Stomach (tissue), 9 donors: ENCODE measurements around the gene HMGN2. TPM values are rescaled to one million over a fixed set of nuclear protein-coding genes. Genes with fewer than 3 reads are reported as not detected.
A peak's percentile ranks its signal among the peaks of the same experiment; 100 is the strongest.

Experiments
- DNase-seq, 2 donors: peaks; one replicate each; pipeline versions ENCODE4 v3.0.0 to v3.0.0-alpha.2; 2013 to 2019
- H3K27ac ChIP-seq, 5 donors: fragments of 200-600 bp in 4 of 5; sonication (generic) in 4 of 5; one replicate each; pipeline ENCODE4 v1.5.1; 2013 to 2019; ENCODE audit warnings: mild to moderate bottlenecking in 1 of 5, moderate library complexity in 1 of 5
- H3K27me3 ChIP-seq, 3 donors: fragments of 200-600 bp; sonication (generic); one replicate each; pipeline ENCODE4 v1.5.1; 2017 to 2019; ENCODE audit warnings: mixed run types in 1 of 3
- H3K36me3 ChIP-seq, 4 donors: fragments of 200-600 bp; sonication (generic); 1 replicate in 3 of 4; 2 replicates in 1 of 4; pipeline ENCODE4 v1.5.1; 2016 to 2019
- H3K4me1 ChIP-seq, 4 donors: fragments of 200-600 bp; sonication (generic); one replicate each; pipeline ENCODE4 v1.5.1; 2016 to 2019
- H3K4me3 ChIP-seq, 4 donors: fragments of 200-600 bp; sonication (generic) in 3 of 4; one replicate each; pipeline ENCODE4 v1.5.1; 2016 to 2019; ENCODE audit warnings: mild to moderate bottlenecking in 1 of 4
- H3K9me3 ChIP-seq, 4 donors: fragments of 200-600 bp; sonication (generic); one replicate each; pipeline ENCODE4 v1.5.1; 2016 to 2019
- EP300 ChIP-seq: sonication (generic); formaldehyde crosslinking; IDR thresholded peaks from one replicate; pipeline ENCODE4 v1.6.1; 2017; ENCODE audit warnings: antibody characterized with exemption
- POLR2A ChIP-seq, 4 donors: fragments of 450-650 bp; IDR thresholded peaks; one replicate each; pipeline ENCODE4 v1.6.1; 2016; ENCODE audit warnings: antibody characterized with exemption in 4 of 4, control low read depth in 2 of 4, mild to moderate bottlenecking in 1 of 4, moderate library complexity in 1 of 4
- POLR2AphosphoS5 ChIP-seq, 3 donors: sonication (generic); formaldehyde crosslinking; IDR thresholded peaks; one replicate each; pipeline ENCODE4 v1.6.1; 2016; ENCODE audit warnings: antibody characterized with exemption in 3 of 3
- WGBS, 5 donors: extraction: QIAGEN DNeasy Blood & Tissue Kit in 3 of 5; methylation state at CpG; one replicate each; pipeline versions ENCODE4 v1.1.5 to v1.1.7; 2013 to 2018; 5-methylcytosine and 5-hydroxymethylcytosine counted together
- intact Hi-C: fragments of 100-400 bp; cut with DNase I; formaldehyde crosslinking; loops from one replicate; pipeline ENCODE4 v1.15.1; 2023; ENCODE audit warnings: low total_unique reads
- polyA plus RNA-seq, 3 donors: library from polyadenylated mRNA; stranded (reverse); fragments of 200-250 nt; gene quantifications; one replicate each; pipeline ENCODE4 v1.2.3, GENCODE V29; 2013
- total RNA-seq, 5 donors: library from RNA; depleted of rRNA; stranded (reverse); fragments of >200 nt; gene quantifications; one replicate each; pipeline versions ENCODE4 v1.1.0 to v1.2.3, GENCODE V29; 2014 to 2016
- TF ChIP-seq, protein P1 (sequence below), 7 experiments: fragments of 450-650 bp in 4 of 7; fragments of 200-600 bp in 3 of 7; sonication (generic) in 3 of 7; IDR thresholded peaks; one replicate each; pipeline ENCODE4 v1.5.1; 2016 to 2019; ENCODE audit warnings: antibody characterized with exemption in 7 of 7, control low read depth in 2 of 7, mild to moderate bottlenecking in 1 of 7
- donor health status: healthy with polysubstance abuse.
- donor health status: Bipolar disorder and iron deficiency.
- donor health status: healthy.

Gene HMGN2
- total and polyA plus RNA-seq, 8 donors: 70.1 to 897 (median 445) TPM

DNA sequence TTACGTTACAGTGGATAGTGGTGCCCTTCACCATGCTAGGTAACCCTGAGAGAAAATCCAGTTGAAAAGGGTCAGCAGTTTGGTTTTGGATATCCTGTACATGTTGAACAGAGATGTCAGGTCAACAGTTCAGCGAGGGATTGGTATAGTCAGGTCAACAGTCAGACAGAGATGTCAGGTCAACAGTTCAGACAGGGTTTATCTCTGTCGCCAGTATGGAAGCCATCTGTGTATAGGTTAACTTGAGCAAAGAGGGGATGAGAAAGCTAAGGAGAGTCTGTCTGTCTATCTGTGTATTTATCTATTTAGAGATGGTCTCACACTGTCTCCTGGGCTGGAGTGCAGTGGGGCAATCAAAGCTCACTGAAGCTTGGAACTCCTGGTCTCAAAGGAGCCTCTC lies 22.4 kb upstream of the HMGN2 start:
- no peaks in the 10 kb centered on the region for H3K27me3 ChIP-seq
- no peak for TF ChIP-seq POLR2AphosphoS5 (IDR thresholded peaks at IDR 0.05)
- TF ChIP-seq POLR2A (IDR thresholded peaks at IDR 0.05): no peak
- TF ChIP-seq, protein P1, sequence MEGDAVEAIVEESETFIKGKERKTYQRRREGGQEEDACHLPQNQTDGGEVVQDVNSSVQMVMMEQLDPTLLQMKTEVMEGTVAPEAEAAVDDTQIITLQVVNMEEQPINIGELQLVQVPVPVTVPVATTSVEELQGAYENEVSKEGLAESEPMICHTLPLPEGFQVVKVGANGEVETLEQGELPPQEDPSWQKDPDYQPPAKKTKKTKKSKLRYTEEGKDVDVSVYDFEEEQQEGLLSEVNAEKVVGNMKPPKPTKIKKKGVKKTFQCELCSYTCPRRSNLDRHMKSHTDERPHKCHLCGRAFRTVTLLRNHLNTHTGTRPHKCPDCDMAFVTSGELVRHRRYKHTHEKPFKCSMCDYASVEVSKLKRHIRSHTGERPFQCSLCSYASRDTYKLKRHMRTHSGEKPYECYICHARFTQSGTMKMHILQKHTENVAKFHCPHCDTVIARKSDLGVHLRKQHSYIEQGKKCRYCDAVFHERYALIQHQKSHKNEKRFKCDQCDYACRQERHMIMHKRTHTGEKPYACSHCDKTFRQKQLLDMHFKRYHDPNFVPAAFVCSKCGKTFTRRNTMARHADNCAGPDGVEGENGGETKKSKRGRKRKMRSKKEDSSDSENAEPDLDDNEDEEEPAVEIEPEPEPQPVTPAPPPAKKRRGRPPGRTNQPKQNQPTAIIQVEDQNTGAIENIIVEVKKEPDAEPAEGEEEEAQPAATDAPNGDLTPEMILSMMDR (IDR thresholded peaks at IDR 0.05): no peak
- no peak for TF ChIP-seq EP300
- DNase-seq: no peak
- intact Hi-C loops: no loop called here
- H3K27ac ChIP-seq: no peak overlapping the region
- no peak overlapping the region for H3K4me3 ChIP-seq
- peaks cover 34 to 98% (median 96%) of the 10 kb centered on the region in 4 donors for H3K36me3 ChIP-seq
- H3K4me1 ChIP-seq: peaks cover 0 to 8% (median 0%) of the 10 kb centered on the region in 4 donors
- 89 to 100% (median 91%) methylated on average over 3 of the region's 3 CpGs for WGBS, 5 donors
- H3K9me3 ChIP-seq: no peaks in the 10 kb centered on the region

DNA sequence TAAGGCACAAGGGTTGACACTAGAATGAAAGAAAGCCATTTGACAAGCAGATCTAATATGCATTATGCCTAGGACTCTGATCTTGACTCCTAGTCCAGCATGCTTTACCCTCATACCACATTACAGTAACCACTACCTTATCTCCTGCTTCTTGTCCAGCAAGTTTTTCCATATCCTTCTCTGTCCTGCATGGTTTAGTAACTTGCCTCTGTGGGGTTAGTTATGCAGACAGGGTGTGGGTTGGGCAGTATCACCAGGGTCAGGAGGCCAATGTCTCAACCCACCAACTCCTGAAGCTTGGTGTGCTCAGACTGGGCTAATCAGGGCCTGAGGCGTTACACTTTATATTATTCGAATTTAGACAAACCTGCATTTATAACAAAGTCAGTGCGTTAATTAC lies 21.3 kb upstream of the HMGN2 start:
- peaks cover 0 to 8% (median 0%) of the 10 kb centered on the region in 4 donors for H3K4me1 ChIP-seq
- intact Hi-C loops: no loop called here
- no peak overlapping the region for H3K27ac ChIP-seq
- H3K4me3 ChIP-seq: no peak overlapping the region
- no peak for TF ChIP-seq POLR2A (IDR thresholded peaks at IDR 0.05)
- TF ChIP-seq, protein P1 (IDR thresholded peaks at IDR 0.05): no peak
- no peak for TF ChIP-seq POLR2AphosphoS5 (IDR thresholded peaks at IDR 0.05)
- no peak for TF ChIP-seq EP300
- H3K27me3 ChIP-seq: no peaks in the 10 kb centered on the region
- H3K36me3 ChIP-seq: peaks cover 28 to 97% (median 96%) of the 10 kb centered on the region in 4 donors
- peak in 1 of 2 donors; percentile 69 for DNase-seq
- H3K9me3 ChIP-seq: no peaks in the 10 kb centered on the region
- WGBS, 5 donors: 48 to 91% (median 71%) methylated on average over 3 of the region's 3 CpGs

DNA sequence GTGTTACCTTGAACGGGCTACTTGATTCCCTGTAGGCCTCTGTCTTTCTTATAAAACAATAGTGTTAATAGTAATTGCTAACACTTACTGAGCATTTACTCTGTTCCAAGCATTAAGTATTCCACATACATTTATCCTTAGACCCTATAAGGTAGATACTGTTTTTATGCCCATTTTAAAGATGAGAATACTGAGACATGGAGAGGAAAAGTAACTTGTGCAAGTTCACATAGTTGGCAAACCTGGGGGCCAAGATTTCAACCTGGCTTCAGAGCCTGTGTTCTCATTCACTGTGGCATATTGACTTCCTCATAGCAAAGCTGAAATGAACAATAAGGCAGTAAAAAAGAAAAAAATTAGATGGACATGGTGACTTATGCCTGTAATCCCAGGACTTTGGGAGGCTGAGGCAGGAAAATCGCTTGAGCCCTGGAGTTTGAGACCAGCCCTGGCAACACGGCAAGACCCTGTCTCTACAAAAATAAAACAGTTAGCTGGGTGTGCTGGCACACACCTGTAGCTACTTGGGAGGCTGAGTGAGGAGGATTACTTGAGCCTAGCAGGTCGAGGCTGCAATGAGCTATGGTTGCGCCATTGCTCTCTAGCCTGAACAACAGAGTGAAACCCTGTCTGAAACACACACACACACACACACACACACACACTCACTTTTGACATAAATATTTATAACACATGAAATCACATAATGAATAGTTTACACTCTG lies 19.6 kb upstream of the HMGN2 start:
- DNase-seq: no peak
- Histone ChIP-seq H3K27ac (no peak overlapping the region), H3K4me3 (no peak overlapping the region), H3K36me3 (peaks cover 26 to 93% (median 91%) of the 10 kb centered on the region in 4 donors), H3K9me3 (no peaks in the 10 kb centered on the region), H3K27me3 (no peaks in the 10 kb centered on the region), H3K4me1 (peaks cover 0 to 8% (median 0%) of the 10 kb centered on the region in 4 donors)
- WGBS, 5 donors: 87 to 98% (median 92%) methylated on average over 5 of the region's 5 CpGs
- TF ChIP-seq EP300 (no peak), POLR2AphosphoS5 (IDR thresholded peaks at IDR 0.05) (no peak), POLR2A (IDR thresholded peaks at IDR 0.05) (no peak)
- TF ChIP-seq, protein P1 (IDR thresholded peaks at IDR 0.05): no peak
- intact Hi-C loops: no loop called here

DNA sequence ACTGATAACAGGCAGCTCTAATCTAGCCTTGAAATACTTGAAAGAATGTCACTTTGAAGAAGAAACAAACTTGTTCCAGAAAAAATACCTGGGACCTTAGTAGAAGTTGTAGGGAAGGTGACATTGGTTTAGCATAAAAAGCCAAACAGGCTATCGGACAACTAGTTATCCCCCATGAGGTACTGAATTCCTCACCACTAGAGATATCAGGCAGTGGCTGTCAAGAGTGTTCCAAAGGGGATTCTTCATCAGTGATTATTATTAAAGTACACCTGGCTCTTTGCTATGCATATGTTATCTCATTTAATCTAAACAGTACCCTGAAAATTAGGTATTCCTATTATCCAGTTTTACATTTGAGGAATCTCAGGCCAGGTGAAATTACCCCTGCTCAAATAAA lies 13.1 kb upstream of the HMGN2 start:
- H3K27ac ChIP-seq: no peak overlapping the region
- H3K36me3 ChIP-seq: peaks cover 35 to 97% (median 92%) of the 10 kb centered on the region in 4 donors
- TF ChIP-seq POLR2AphosphoS5 (IDR thresholded peaks at IDR 0.05): no peak
- TF ChIP-seq, protein P1 (IDR thresholded peaks at IDR 0.05): no peak
- TF ChIP-seq POLR2A (IDR thresholded peaks at IDR 0.05): no peak
- no peak for TF ChIP-seq EP300
- peaks cover 0 to 7% (median 0%) of the 10 kb centered on the region in 4 donors for H3K4me1 ChIP-seq
- DNase-seq: no peak
- WGBS, 5 donors: 83 to 93% (median 90%) methylated on average over 1 of the region's 1 CpG
- intact Hi-C loops: no loop called here
- no peaks in the 10 kb centered on the region for H3K9me3 ChIP-seq
- H3K4me3 ChIP-seq: no peak overlapping the region
- H3K27me3 ChIP-seq: no peaks in the 10 kb centered on the region
